Gastrocnemius medialis (tissue), 4 donors: Measurements from ENCODE around the gene SORBS2. TPM values are rescaled to one million over a fixed set of nuclear protein-coding genes. Genes with fewer than 3 reads are reported as not detected.

ENCODE experiments used
- ATAC-seq, 2 donors: fragments of 150-250 bp; one replicate each; pipeline ENCODE4 v1.9.1; 2016
- DNase-seq, 2 donors: peaks; one replicate each; pipeline ENCODE4 v3.0.0-alpha.2; 2019
- H3K27ac ChIP-seq, 4 donors: fragments of 200-600 bp; sonication (generic); 1 replicate in 1 of 4; 2 replicates in 3 of 4; pipeline ENCODE4 v1.5.1; 2016 to 2018; ENCODE audit warnings: mild to moderate bottlenecking in 2 of 4, moderate library complexity in 1 of 4
- H3K27me3 ChIP-seq, 3 donors: fragments of 200-600 bp; sonication (generic) in 2 of 3; 1 replicate in 1 of 3; 2 replicates in 2 of 3; pipeline versions ENCODE4 v1.5.1 to v1.6.0; 2016 to 2019; ENCODE audit warnings: mild to moderate bottlenecking in 1 of 3, moderate library complexity in 1 of 3
- H3K36me3 ChIP-seq, 2 donors: fragments of 200-600 bp; sonication (generic) in 1 of 2; one replicate each; pipeline ENCODE4 v1.5.1; 2017 to 2018
- H3K4me1 ChIP-seq, 2 donors: fragments of 200-600 bp; sonication (generic) in 1 of 2; one replicate each; pipeline ENCODE4 v1.5.1; 2016 to 2017; ENCODE audit warnings: mild to moderate bottlenecking in 2 of 2
- H3K4me3 ChIP-seq, 4 donors: fragments of 200-600 bp; sonication (generic) in 3 of 4; 1 replicate in 1 of 4; 2 replicates in 3 of 4; pipeline ENCODE4 v1.5.1; 2016 to 2019; ENCODE audit warnings: mild to moderate bottlenecking in 2 of 4
- H3K9me3 ChIP-seq, 3 donors: fragments of 200-600 bp; sonication (generic) in 2 of 3; 1 replicate in 1 of 3; 2 replicates in 2 of 3; pipeline ENCODE4 v1.5.1; 2016 to 2019
- CTCF ChIP-seq, 5 experiments: fragments of 450-650 bp in 3 of 5; fragments of 200-600 bp in 2 of 5; sonication (generic) in 2 of 5; IDR thresholded peaks in 4 of 5; conservative IDR thresholded peaks in 1 of 5; 1 replicate in 4 of 5; 2 replicates in 1 of 5; pipeline ENCODE4 v1.5.1; 2016 to 2019; ENCODE audit warnings: antibody characterized with exemption in 5 of 5, mild to moderate bottlenecking in 3 of 5, moderate library complexity in 3 of 5
- POLR2A ChIP-seq, 2 donors: fragments of 450-650 bp; IDR thresholded peaks; one replicate each; pipeline ENCODE4 v1.6.1; 2017; ENCODE audit warnings: antibody characterized with exemption in 2 of 2, mild to moderate bottlenecking in 2 of 2, moderate library complexity in 2 of 2
- in situ Hi-C, 4 donors: fragments of 200-750 bp; cut with MboI; loops; one replicate each; pipeline versions ENCODE4 v1.15.0 to v1.8.0; 2017; ENCODE audit warnings: low sequenced_read_pairs in 4 of 4
- intact Hi-C: fragments of 100-400 bp; cut with DNase I; formaldehyde crosslinking; loops from one replicate; pipeline ENCODE4 v1.15.1; 2023; ENCODE audit warnings: low total_unique reads
- total RNA-seq, 4 donors: library from RNA; depleted of rRNA; stranded (reverse); fragments of >200 nt; gene quantifications; one replicate each; pipeline versions ENCODE4 v1.1.0 to v1.2.3, GENCODE V29; 2016

Gene SORBS2
- total RNA-seq, 4 donors from 2014 or later: 15.3 to 64.5 (median 17.4) TPM

DNA sequence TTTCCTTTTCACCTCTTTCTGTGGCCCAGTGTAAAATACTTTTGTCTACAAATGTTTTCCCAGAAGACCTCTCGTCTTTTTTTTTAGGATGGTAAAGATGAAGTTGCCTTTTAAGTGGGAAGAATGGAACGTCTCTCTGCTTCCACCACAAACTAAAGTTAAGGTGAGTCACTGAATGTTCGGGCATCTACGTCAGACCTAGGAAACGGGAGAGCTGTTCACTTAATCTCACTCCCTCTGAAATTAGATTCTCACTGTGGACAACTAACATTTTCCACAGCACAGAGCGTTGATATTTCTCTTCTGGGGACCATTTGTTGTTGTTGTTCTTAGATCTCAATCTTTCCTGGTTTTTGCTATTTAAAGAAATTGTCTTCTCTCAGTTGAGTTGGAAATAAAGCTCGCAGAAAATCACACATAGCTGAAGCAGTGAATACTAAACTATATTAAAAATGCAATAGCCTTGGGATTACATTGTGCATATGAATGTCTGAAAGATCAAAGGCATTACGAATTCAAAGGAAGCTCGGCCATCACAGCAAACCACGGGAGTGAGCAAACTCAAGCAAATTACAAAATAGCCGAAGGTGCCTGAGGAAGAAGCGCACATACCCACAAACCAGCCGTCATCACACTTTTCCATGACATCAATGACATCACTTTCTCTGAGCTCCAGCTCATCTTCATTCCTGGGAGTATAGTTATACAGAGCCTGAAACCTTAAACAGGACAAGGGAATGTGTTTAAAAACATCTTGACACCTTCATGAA is 222.7 kb downstream of the SORBS2 start:
- Histone ChIP-seq H3K27me3 (no peaks in the 10 kb centered on the region), H3K27ac (peak overlapping the region; percentile 64 to 88 (median 76)), H3K9me3 (no peaks in the 10 kb centered on the region), H3K4me3 (no peak overlapping the region), H3K36me3 (no peaks in the 10 kb centered on the region), H3K4me1 (peaks cover 21 to 26% of the 10 kb centered on the region in 2 donors)
- DNase-seq: no peak
- intact Hi-C loops (loop anchor here (1.0 to 2.0 kb wide), 2 partner anchors 84 to 110 kb away; no protein-coding TSS in a partner anchor), in situ Hi-C loops (loop anchor here (10.0 to 25.0 kb wide), 3 partner anchors 74 to 777 kb away; no protein-coding TSS in a partner anchor)
- ATAC-seq: peak; percentile 79 to 81
- TF ChIP-seq CTCF (IDR thresholded peaks at IDR 0.05 in 4 of 5, conservative IDR thresholded peaks at IDR 0.05 in 1 of 5): no peak
- TF ChIP-seq POLR2A (IDR thresholded peaks at IDR 0.05): peak; percentile 15 to 59

DNA sequence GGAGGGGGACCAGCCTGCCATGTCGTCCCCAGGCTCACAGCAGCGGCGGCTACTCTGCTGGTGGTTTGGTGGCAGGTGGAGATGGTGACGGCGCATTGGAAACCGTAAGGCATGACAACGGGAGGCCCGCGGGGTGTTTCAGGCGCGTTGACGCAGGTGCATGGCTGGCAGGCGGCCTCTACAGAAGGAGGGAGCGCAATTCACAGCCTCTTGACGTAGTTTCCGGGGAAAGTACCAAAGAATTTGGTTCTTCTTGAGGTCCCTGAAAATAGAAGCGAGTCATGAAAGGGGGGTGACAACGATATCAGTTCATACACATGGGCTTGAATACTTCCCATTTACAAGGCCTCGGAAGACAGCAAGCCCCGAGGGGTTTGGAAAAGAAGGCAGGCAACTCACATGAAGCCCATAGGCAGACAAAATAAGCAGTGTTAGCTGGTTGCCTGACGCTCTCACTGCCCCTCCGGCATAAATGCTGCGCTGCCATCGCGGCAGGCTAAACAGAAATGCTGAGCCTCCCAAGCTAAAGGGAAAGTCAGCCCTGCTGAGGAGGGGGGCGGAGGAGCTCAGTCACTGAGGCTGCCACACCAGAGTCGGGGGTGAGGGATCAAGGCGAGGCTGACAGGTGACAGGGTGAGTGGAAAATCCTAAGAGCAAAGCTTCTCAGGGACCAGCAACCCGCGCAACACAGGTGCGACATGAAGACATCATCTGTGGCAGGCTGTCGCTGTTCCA is 224.4 kb downstream of the SORBS2 start:
- DNase-seq: peak in 1 of 2 donors; percentile 55
- Histone ChIP-seq H3K9me3 (no peaks in the 10 kb centered on the region), H3K27ac (peak overlapping the region; percentile 64 to 88 (median 76)), H3K27me3 (no peaks in the 10 kb centered on the region), H3K36me3 (no peaks in the 10 kb centered on the region), H3K4me3 (peak overlapping the region in 3 of 4 donors; percentile 5 to 45 (median 26)), H3K4me1 (peaks cover 29 to 31% of the 10 kb centered on the region in 2 donors)
- intact Hi-C loops (loop anchor here (2.0 kb wide), 1 partner anchor 83 kb away; no protein-coding TSS in a partner anchor), in situ Hi-C loops (loop anchor here (10.0 to 25.0 kb wide), 3 partner anchors 73 to 775 kb away; no protein-coding TSS in a partner anchor)
- TF ChIP-seq CTCF (IDR thresholded peaks at IDR 0.05 in 4 of 5, conservative IDR thresholded peaks at IDR 0.05 in 1 of 5): no peak
- TF ChIP-seq POLR2A (IDR thresholded peaks at IDR 0.05): peak in 1 of 2 donors; percentile 38
- ATAC-seq: peak; percentile 18 to 37

GRCh38 chr4:185587030-185587426 is 225.0 kb downstream of the SORBS2 start:
- peak overlapping the region in 2 of 4 donors; percentile 26 to 45 for H3K4me3 ChIP-seq
- peaks cover 28 to 29% of the 10 kb centered on the region in 2 donors for H3K4me1 ChIP-seq
- DNase-seq: no peak
- in situ Hi-C loops (loop anchor here (10.0 to 25.0 kb wide), 3 partner anchors 72 to 775 kb away; no protein-coding TSS in a partner anchor), intact Hi-C loops (no loop called here)
- H3K36me3 ChIP-seq: no peaks in the 10 kb centered on the region
- H3K27me3 ChIP-seq: no peaks in the 10 kb centered on the region
- H3K9me3 ChIP-seq: no peaks in the 10 kb centered on the region
- TF ChIP-seq POLR2A (IDR thresholded peaks at IDR 0.05) (no peak), CTCF (IDR thresholded peaks at IDR 0.05 in 4 of 5, conservative IDR thresholded peaks at IDR 0.05 in 1 of 5) (no peak)
- ATAC-seq: no peak
- H3K27ac ChIP-seq: peak overlapping the region; percentile 64 to 88 (median 76)

GRCh38 chr4:185585211-185585610 is 226.8 kb downstream of the SORBS2 start:
- H3K27me3 ChIP-seq: no peaks in the 10 kb centered on the region
- H3K36me3 ChIP-seq: no peaks in the 10 kb centered on the region
- no peaks in the 10 kb centered on the region for H3K9me3 ChIP-seq
- H3K4me1 ChIP-seq: peaks cover 19 to 25% of the 10 kb centered on the region in 2 donors
- H3K27ac ChIP-seq: peak overlapping the region in 1 of 4 donors; percentile 92
- no peak overlapping the region for H3K4me3 ChIP-seq
- ATAC-seq: no peak
- no peak for DNase-seq
- intact Hi-C loops (no loop called here), in situ Hi-C loops (loop anchor here (10.0 to 25.0 kb wide), 3 partner anchors 70 to 773 kb away; no protein-coding TSS in a partner anchor)
- TF ChIP-seq CTCF (IDR thresholded peaks at IDR 0.05 in 4 of 5, conservative IDR thresholded peaks at IDR 0.05 in 1 of 5) (no peak), POLR2A (IDR thresholded peaks at IDR 0.05) (no peak)
